ENCODE results near the gene DRD4.

DRD4 gene

GRCh38 chr11:623999-624704, 12.9 kb upstream of the DRD4 start:
- DNase-seq, result no peak

GRCh38 chr11:624705-625635, 12.1 kb upstream of the DRD4 start, which contains the start of gene CDHR5:
Gene CDHR5, minus strand, starts transcription at chr11:624955. Its CDS starts 53 bp downstream, at chr11:624902.
- DNase-seq, result no peak

GRCh38 chr11:625636-626268, 11.3 kb upstream of the DRD4 start:
- DNase-seq, result no peak

- DNase-seq, result no peak
Observed at GRCh38 chr11:626475-627307, 10.4 kb upstream of the DRD4 start, which contains the start of gene SCT. Gene SCT, minus strand, starts transcription at chr11:627181. Its CDS starts 38 bp downstream, at chr11:627143.

GRCh38 chr11:627308-627576, 9.8 kb upstream of the DRD4 start:
- no peak for DNase-seq

GRCh38 chr11:628056-628455, 9.0 kb upstream of the DRD4 start:
- no peak for DNase-seq

GRCh38 chr11:629237-629583, 7.9 kb upstream of the DRD4 start:
- DNase-seq, result no peak

GRCh38 chr11:630871-631270, 6.2 kb upstream of the DRD4 start:
- DNase-seq, result no peak

GRCh38 chr11:635945-636510, 1.0 kb upstream of the DRD4 start:
- DNase-seq, result no peak

- no peak for DNase-seq
Observed at GRCh38 chr11:637333-637592, 194 bp downstream of the DRD4 start.

GRCh38 chr11:637593-638521, 788 bp downstream of the DRD4 start:
- DNase-seq, result no peak

- DNase-seq, result no peak
Observed at GRCh38 chr11:638631-639331, 1.7 kb downstream of the DRD4 start.

GRCh38 chr11:639332-639955, 2.4 kb downstream of the DRD4 start:
- no peak for DNase-seq

GRCh38 chr11:640021-640706, 3.1 kb downstream of the DRD4 start:
- DNase-seq, result no peak

- DNase-seq, result no peak
Observed at GRCh38 chr11:641806-642370, 4.8 kb downstream of the DRD4 start.

- no peak for DNase-seq
Observed at GRCh38 chr11:643366-643765, 6.3 kb downstream of the DRD4 start.

- no peak for DNase-seq
Observed at GRCh38 chr11:643849-644738, 7.0 kb downstream of the DRD4 start.

GRCh38 chr11:645536-645935, 8.5 kb downstream of the DRD4 start:
- no peak for DNase-seq

- no peak for DNase-seq
Observed at GRCh38 chr11:646214-646613, 9.1 kb downstream of the DRD4 start.
